GM21447 (cell line): ENCODE results near the gene GTF3C1.
"Not testable (repeated sequence)": the region's sequence is repeated elsewhere in the genome, so short reads cannot be mapped to it uniquely, and the experiment has no call there.

ENCODE experiments used
- ATAC-seq: cut with Tn5 transposase; IDR thresholded peaks from one replicate; pipeline ENCODE4 v1.9.1; 2021; ENCODE audit not compliant: unreplicated experiment

GTF3C1 gene, protein sequence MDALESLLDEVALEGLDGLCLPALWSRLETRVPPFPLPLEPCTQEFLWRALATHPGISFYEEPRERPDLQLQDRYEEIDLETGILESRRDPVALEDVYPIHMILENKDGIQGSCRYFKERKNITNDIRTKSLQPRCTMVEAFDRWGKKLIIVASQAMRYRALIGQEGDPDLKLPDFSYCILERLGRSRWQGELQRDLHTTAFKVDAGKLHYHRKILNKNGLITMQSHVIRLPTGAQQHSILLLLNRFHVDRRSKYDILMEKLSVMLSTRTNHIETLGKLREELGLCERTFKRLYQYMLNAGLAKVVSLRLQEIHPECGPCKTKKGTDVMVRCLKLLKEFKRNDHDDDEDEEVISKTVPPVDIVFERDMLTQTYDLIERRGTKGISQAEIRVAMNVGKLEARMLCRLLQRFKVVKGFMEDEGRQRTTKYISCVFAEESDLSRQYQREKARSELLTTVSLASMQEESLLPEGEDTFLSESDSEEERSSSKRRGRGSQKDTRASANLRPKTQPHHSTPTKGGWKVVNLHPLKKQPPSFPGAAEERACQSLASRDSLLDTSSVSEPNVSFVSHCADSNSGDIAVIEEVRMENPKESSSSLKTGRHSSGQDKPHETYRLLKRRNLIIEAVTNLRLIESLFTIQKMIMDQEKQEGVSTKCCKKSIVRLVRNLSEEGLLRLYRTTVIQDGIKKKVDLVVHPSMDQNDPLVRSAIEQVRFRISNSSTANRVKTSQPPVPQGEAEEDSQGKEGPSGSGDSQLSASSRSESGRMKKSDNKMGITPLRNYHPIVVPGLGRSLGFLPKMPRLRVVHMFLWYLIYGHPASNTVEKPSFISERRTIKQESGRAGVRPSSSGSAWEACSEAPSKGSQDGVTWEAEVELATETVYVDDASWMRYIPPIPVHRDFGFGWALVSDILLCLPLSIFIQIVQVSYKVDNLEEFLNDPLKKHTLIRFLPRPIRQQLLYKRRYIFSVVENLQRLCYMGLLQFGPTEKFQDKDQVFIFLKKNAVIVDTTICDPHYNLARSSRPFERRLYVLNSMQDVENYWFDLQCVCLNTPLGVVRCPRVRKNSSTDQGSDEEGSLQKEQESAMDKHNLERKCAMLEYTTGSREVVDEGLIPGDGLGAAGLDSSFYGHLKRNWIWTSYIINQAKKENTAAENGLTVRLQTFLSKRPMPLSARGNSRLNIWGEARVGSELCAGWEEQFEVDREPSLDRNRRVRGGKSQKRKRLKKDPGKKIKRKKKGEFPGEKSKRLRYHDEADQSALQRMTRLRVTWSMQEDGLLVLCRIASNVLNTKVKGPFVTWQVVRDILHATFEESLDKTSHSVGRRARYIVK (N-terminal part only)

DNA sequence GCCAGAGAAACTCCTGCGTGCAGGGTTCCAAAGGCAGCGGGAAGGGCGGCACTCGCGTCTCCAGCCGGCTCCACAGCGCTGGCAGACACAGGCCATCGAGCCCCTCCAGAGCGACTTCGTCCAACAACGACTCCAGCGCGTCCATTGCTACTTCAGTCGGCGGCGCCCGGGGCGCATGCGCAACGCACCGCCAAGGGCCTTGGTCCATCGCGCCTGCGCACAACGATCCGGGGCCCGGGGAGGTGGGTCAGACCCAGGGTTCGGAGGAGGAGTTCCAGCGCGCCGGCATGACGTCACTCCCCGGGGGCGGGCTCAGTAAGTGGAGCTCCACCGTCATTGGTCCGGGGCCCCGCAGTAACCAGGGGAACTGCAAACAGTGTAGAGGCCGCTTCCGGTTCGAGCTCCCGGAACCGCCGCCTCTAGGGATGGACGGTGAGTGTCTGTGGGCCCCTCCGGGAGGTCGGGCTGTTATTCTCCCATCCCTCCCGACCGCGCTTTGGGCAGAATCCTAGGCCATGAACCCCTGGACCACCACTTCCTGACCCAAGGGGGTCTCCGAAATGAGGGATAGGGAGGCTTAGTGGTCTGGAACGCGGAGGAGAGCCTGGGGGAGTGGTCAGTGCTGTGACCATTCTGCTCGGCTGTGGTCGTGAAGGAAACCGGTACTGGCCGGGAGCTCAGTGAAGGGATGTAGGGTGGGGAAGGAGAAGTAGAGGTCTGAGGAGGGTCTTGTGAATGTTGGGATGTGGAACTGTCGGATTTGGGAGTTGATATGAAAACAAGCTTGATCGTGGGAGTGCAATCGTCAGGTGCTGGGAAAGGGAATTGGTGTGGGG, at the start of gene GTF3C1, which contains the start of gene KATNIP:
TSS of gene GTF3C1 (minus strand) at position 168 of the 836 bp plus-strand sequence. CDS start at position 145, 23 bp downstream.
TSS of gene KATNIP (plus strand) at position 399 of the 836 bp plus-strand sequence. CDS start at position 426, 27 bp downstream.
- peak; percentile 96 for ATAC-seq

DNA sequence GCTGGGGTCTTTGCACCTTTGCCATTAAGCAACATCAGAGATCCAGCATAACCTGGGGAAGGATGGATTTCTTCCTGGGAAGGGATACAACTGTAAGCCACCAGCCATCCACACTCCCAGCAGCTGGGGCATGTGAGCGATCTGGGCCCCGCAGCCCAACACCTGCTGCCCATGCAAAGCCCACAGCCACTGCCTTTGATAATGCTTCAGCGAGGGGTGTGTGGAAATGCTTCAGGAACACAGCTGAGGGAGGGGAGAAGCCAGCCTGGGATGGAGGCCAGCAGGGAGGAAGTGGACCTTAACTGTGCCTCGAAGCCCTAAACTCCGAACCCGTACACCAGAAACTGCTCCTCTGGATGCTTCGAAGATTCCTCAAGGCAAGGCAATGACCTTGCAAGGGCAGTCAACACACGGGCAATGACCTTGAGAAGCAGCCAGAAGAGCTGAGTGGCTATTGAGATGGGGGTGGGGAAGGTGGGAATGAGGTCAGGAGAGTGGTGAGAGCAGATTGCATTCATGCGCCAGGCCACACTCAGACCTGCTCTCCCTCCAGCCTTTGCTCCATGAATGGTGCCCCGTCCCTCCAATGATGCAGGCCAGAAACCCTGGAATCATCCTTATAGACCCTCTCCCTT, 49.3 kb upstream of the GTF3C1 start:
- ATAC-seq = no peak

DNA sequence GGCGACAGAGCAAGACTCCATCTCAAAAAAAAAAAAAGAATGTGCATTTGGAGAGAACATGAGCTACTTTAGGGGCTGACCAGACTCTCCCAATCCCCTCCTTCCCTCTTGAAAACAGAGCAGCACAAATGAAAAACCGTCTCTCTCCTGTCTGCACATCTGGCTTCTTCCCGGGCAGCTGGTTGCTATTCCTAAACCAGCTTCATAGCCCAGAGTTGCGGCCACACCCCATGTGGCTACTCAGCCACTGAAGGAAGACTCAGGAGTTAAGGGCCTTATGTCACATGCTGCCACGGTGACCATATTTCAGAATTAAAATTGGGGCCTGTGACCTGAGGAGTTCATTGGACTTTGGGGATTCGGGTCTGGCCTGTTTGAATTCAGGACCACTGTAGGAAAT, 48.5 kb upstream of the GTF3C1 start:
- ATAC-seq = no peak

DNA sequence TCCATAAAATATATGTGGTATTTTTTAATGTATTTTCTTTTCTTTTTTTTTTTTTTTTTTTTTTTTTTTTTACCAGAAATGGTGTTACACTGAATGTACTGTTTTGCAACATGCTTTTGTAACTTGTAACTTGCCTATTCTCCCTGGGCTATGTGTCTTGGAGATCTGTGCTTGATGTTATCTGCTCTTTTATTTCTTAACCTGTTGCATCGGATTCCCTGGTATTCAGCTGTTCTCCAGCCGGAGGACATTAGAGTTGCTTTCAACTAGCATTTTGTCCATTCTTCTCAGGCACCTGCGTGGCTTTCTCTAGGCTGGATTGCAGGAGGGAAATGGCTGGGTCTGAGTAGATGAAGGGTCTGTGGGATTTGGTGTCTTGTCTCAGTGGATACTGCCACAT, 47.6 kb upstream of the GTF3C1 start:
- no peak for ATAC-seq

DNA sequence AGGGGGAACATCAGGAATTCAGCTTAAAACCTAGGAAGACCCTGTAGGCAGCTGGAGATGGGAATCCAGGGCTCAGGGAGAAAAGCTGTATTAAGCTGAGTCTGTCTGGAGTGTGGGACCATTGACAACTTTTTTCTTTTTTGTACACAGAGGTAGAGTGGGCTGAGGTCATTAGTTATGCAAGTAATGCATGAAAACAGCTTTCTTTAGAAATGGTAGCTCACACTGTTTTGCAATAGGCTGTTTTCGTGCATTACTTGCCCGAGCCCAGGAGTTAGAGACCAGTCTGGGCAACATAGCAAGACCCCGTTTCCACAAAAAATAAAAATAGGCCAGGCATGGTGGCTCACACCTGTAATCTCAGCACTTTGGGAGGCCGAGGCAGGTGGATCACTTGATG, 46.7 kb upstream of the GTF3C1 start:
- no peak for ATAC-seq

DNA sequence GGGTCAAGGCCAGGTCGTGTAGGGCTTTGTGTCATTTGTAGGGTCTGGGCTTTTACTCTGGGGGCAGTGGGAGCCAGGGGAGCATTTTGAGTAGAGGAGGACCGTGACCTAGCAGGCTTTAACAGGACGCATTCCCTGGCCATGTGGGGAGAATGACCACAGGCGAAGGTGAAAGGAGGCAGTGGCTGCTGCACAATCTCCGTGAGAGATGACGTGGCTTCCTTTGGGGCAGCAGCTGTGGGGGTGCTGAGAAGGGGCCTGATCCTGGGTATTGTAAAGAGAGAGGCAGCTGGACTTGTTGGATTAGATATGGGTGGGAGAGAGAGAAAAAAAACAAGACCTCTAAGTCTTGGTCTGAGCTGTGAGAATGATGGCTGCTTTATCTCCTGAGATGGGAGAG, 46.3 kb upstream of the GTF3C1 start:
- ATAC-seq = no peak

DNA sequence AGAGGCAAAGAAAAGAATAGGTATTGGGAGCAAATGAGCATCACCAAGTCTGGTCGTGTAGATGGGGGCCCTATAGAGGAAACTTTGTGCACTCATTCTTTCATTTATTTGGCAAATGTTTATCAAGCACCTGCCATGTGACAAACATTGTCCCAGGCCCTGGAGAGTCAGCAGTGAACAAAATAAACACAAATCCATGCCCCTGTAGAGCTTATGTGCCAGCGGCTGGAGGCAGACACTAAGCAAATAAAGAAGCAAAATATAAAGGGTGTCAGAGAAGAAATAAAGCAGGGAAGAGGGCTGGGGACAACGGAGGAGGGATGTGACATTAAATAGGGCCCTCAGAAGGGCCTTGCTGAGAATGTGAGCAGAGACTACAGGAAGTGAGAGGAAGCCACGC, 45.8 kb upstream of the GTF3C1 start:
- no peak for ATAC-seq

DNA sequence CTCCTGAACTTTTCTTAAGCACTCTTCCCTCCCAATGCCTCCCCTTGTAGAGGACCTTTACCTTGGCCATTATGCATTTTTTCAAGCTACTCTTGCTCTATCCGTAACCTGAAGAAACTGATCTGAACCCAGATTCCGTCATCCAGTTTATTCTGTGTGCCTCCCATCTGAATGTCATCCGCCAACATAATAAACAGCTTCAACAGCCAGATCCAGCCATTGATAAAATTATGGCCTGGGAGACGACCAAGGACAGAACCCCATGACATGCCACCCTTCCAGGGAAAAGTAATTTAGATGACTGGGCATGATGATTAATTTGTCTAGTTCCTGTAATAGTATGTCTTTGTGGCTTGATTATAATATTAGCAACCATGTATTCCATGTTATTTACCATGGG, 42.1 kb upstream of the GTF3C1 start:
- ATAC-seq = no peak

DNA sequence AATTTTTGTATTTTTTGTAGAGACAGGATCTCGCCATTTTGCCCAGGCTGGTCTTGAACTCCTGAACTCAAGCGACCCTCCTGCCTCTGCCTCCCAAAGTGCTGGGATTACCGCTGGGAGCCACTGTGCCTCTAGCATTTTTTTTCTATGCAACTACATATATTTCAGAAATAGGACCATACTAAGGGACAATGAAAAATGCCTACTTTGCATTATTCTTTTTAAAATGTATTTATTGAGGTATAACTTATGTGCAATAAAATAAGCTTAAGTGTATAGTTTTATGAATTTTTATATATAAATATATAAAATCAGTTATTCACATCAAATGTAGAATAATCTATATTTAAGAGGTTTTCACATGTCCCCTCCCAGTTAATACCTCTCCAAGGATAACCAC, 38.3 kb upstream of the GTF3C1 start:
- ATAC-seq = no peak

DNA sequence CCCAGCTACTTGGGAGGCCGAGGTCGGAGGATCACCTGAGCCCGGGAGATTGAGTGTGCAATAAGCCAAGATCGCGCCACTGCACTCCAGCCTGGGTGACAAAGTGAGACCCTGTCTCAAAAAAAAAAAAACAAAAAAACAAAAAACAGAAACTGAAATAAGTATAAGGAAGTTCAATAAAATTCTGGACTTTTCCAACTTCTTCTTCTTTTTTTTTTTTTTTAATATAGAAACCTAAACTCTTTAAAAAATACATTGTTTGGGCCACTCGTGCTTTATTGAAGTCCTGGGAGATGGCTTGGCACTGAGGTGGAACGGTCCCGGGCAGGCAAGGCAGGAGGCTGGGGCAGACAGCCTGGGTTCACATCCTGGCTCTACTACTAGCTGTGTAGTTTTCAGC, 37.0 kb upstream of the GTF3C1 start:
- no peak for ATAC-seq

DNA sequence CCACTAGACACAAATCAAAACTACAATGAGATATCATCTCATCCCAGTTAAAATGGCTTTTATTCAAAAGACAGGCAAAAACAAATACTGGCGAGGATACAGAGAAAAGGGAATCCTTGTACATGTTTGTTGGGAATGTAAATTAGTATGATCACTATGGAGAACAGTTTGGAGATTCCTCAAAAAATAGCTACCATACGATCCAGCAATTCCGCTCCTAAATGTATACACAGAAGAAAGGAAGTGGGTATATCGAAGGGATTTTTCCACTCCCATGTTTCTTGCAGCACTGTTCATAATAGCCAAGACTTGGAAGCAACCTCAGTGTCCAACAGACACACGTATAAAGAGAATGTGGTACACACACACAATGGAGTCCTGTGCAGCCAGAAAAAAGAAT, 35.5 kb upstream of the GTF3C1 start:
- ATAC-seq = no peak

DNA sequence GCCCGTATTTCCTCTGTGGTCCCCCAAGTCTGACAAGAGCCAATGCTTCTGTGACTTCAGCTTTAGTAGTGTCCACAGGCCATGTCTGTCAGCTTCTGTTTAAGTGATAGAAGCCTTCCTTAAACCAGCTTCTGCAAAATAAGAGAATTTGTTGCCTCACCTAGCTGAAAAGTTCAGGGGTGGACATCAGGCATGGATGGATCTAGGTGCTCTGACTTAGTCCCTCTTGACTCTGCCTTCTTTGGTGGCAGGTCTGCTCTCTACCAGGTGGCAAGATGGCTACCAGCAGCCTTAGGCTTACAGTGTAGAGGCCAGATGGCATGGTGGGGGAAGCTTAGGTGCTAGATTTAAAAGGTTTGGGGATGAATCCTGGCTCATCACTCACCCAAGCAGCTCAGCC, 33.9 kb upstream of the GTF3C1 start:
- no peak for ATAC-seq

DNA sequence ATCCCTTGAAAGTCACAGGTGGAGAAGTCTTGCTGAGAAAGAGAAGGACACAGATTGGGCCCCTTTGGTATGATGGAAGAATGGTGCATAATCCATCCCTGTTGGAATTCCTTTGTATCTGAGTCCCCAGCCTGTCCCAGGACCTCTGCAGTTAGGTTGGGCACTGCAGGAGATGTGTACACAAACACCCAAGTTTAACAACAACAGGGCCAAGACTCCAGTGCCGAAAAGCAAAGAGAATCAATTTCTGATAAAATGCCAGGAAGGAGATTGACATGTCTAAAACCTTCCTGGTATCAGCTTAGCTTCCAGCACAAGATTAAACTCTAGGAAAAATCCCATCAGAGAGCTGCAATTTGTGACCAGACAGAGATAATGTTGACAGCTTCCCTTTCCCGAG, 33.2 kb upstream of the GTF3C1 start:
- ATAC-seq = no peak

DNA sequence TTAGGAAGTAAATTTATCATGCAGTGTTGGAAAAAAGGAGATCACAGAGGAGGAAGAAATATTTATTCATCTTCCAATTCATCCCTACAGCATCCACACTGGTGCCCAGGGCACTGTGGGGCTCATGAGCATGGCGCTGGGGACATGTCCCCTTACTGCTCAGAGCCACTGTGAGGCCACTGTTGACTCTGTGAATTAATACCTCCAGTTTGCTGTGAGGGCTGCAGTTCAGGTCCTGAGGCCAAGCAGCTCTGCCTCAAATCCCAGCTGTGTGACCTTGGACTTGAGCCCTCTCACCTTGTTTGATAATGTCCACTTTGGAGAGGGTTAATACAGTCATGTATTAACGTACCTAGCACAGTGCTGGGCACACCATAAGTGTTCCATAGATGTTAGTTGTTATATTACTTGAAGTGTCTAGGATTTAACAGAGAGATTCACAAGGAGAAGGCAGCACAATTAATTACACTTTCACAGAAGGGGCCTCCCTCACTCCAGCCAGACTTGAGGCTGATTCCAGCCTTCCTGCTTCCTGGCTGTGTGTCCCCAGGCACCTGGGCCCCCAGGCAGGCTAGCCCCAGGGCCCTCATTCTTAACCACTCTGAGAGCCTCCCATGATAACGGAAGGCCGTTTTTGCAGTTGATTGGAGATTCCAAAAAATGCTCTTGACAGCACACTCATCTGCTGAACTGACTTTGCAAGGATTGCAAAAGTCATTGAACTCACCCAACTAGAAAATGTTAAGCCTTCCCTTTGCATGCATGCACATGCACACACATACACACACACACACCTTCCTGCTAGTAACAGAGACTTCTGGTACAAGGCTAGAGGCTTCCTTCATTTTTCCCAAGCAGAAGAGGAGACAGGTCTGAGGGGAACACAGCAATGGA, 29.6 kb upstream of the GTF3C1 start:
- ATAC-seq = no peak

DNA sequence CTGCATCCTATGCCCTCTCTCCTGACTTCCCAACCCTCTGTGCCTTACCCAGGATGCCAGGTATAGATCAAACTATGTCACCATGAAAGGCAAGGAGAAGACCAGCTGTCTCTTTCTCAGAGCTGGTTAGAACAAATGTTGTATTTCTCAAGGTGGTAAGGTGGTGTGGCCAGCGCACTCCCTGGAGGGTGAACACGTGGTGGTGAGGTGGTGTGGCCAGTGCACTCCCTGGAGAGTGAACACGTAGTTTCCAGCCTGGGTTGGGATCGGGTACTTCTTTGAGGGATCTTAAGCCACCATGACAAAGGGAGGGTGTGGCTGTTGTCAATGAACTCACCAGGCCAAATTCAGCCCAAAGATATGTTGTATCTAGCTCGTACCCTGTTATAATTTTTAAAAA, 27.0 kb upstream of the GTF3C1 start:
- no peak for ATAC-seq

DNA sequence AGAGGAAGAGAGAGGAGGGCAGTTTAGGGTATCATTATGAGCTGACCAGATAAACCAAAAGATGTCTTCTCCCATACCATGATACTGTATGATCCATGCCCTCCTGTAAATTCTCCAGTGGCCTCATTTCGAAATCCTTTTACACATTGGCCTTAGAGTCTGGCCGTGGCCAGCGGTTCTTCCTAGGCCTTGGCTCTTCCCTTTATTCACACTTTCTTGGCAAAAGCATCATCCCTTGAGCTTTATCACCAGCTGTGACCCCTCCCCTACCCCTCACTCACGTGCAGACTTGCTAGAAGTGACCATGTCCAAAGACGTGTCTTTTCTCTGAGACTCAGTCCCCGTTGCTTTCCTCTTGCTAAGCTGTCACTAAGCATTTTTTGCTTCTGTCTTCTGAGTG, 23.0 kb upstream of the GTF3C1 start:
- no peak for ATAC-seq

DNA sequence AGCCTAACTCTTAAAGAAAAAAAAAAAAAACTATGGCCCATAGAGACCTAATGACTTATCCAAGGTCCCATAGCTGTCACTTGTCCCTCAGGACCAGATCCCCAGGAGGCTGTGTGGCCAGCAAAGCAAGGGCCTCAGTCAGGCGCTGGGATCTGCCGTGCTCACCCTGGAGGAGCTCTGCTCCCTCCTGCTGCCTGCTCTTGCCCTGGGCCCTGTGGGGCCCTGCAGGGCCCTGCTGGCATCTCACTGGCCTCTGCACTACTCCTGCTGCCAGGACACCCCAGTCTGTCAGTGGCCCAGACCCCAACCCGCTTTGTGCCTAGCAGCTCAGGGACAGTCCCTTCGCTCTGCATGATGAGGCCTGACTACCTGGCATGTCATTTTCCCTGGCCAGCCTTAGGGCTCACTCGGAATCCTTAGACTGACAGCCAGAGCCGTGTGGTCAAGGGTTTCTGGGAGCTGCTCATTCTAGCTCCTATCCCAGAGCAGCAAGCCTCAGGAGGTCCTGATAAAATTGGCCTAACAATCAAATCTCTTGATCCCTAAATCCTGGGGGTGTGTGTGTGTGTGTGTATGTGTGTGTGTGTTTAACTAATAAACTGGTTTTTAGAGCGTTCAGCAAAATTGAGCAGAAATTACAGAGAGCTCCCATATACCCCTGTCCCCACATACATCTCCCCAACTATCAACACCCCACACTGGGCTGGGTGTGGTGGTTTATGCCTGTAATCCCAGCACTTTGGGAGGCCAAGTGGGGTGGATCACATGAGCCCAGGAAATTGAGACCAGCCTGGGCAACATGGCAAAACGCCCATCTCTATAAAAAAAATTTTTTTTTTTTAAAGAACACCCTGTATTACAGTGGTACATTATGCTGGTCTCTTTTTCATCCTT, 22.0 kb upstream of the GTF3C1 start:
- ATAC-seq = no peak

DNA sequence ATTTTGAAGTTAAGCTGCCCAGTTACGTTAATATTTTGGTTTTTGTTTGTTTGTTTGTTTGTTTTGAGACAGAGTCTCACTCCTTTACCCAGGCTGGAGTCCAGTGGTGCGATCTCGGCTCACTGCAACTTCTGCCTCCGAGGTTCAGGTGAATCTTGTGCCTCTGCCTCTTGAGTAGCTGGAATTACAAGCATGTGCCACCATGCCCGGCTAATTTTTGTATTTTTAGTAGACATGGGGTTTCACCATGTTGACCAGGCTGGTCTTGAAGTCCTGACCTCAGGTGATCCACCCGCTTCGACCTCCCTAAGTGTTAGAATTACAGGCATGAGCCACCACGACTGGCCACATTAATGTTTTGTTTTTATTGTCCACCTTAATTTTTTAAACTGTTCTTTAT, 21.3 kb upstream of the GTF3C1 start:
- ATAC-seq = not testable (repeated sequence)
